HG03045 (cell line): Measurements from ENCODE around the gene ACVR1.
"Not testable (repeated sequence)": the region's sequence is repeated elsewhere in the genome, so short reads cannot be mapped to it uniquely, and the experiment has no call there.

Experiments used
- ATAC-seq: cut with Tn5 transposase; IDR thresholded peaks from one replicate; pipeline ENCODE4 v1.9.1; 2021; ENCODE audit warnings: mild to moderate bottlenecking, moderate library complexity; ENCODE audit not compliant: unreplicated experiment

The ACVR1 gene

DNA sequence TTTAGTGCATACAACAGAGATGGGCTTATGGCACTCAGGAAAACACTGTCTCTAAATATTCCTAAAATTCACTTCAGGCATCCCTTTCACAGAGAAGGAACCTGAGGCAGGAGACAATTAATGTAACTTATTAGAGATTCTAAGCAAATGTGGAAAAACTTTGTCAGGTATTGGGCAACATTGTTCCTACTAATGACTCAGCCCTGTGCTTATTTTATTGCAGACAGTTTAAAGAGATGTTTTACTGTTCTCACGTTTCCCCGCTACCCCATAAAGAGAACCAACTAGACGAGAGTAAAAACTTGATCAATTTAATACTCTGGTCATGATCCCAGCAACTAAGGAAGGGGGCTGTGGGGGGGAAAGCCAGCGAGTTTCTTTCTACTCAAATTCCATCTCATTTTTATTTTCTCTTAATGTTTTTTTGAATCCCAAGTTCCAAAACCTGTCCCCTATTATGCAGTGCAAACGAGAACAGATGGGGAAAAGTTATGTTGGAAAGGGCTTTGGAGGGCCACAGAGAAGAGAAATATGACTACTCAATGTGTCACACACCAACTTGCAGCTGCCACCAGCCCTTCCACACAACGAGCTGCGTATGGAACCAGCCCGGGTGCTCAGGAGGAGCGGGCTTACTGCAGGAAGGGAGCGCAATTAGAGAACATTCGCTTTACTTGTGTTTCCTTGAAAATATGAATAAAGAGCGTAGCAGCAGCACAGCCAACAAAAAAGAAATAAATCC, 18.7 kb upstream of the ACVR1 start:
- no peak for ATAC-seq

DNA sequence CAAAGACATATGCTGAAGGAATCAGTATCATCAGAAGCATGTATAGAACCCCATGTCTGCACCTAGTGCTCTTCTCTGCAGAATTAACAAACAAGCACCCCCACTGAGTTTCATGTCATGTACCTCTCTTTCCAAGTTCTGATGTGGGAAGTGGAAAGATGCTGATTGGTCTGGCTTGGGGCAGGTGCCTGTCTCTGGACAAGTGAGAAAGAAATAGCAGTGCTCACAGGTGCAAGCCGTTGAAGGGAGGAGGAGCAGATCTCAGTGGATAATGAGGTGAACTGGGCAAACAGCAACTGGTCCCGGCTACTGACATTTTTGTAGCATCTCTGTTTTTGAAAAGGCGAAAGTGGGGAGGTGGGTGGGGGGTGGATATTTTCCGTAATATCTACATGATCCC, 17.5 kb upstream of the ACVR1 start:
- no peak for ATAC-seq

DNA sequence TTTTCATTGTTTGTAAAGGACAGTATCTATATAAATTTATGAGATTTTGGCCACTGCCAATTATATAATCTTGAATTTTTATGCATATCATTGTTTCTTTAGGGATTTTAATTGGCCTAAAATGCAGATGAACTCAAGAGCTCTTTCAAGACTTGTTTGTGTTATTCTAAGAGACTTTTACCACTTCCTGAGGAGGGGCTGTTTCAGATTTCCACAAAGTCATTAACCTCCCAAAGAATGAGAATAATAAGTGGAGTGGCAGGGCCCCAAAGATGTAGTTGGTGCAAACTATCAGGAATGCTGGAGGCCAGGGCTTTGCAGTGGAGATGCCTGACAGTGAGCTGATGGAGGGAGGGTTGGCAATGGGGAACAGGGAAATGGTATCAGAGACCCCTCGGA, 15.5 kb upstream of the ACVR1 start:
- ATAC-seq, result no peak

DNA sequence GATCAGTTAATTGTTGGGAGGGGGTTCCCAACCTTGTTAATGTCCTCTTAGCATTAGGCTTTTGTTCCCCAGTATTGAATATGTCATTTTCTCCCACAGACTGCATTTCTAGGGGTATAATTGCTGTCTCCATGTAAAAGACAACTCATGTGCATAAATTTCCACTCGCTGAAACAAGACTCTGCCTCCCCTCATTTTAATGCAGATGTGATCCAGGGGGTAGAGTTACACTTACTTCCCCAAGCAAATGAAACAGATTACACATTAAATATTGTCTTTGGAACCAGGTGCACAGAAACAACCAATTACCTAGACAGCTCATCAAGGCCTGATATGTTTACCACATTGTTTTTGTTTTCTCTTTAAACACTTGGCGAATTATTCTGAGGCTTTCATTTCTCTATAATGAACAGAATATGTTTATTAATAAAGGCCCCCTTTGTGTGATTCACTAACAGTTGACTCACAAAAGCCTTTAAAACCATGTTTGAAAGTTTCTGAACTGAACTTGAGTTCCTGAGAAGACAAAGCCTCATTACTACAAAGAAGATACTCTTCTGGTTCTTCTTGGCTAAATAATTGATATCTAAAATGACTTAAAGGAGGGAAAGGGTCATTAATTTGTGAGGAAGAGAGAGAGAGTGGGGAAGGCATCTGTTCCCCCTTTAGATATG, 15.0 kb upstream of the ACVR1 start:
- ATAC-seq, result no peak

DNA sequence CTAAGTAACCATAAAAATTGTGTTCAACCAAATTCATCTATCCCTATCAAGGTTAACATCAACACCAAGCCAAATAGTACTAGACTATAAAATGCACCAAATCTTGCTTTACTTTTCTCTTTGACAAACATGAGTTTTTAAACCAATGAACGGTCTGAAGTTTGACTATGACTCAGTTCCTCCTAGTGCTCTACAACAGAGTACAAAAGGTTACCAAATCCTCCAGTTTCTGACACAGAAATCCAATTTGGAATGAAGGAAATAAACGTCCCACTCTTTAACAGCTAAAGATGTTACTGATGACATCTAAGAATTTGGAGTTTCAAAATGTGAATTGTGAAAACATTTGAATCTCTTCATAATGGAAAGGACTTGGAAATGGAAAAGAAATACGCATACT, 11.8 kb upstream of the ACVR1 start:
- ATAC-seq, result no peak

DNA sequence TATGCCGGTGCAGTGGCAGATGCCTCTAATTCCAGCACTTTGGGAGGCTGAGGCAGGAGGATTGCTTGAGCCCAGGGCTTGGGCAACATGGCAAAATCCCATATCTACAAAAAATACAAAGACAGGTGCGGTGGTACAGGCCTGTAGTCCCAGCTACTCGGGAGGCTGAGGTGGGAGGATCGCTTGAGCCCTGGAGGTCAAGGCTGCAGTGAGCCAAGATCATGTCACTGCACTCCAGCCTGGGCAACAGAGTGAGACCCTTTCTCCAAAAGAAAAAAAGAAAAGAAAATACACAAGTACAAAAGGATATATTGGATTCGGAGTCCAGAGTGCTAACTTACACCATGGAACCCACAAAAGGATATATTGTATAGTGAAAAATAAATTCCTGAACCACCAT, 8.4 kb upstream of the ACVR1 start:
- not testable (repeated sequence) for ATAC-seq

DNA sequence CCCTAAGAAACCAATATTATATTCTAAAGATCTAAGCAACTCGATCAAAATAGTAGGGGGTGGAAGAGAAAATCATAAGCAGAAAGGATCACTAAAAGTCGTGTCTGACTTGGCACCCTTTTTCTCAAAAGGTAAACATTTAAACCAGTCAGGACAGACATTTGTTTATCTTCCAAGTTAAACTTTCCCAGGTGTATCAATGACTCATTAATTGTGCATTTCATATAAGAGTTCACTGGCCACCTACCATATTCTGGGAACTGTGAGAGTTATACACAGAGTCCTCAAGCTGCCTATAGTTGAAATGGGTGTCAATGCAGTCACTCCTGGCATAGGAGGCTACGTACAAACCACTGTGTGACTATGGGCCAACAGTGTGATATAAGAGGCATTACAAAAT, 4.8 kb upstream of the ACVR1 start:
- no peak for ATAC-seq

DNA sequence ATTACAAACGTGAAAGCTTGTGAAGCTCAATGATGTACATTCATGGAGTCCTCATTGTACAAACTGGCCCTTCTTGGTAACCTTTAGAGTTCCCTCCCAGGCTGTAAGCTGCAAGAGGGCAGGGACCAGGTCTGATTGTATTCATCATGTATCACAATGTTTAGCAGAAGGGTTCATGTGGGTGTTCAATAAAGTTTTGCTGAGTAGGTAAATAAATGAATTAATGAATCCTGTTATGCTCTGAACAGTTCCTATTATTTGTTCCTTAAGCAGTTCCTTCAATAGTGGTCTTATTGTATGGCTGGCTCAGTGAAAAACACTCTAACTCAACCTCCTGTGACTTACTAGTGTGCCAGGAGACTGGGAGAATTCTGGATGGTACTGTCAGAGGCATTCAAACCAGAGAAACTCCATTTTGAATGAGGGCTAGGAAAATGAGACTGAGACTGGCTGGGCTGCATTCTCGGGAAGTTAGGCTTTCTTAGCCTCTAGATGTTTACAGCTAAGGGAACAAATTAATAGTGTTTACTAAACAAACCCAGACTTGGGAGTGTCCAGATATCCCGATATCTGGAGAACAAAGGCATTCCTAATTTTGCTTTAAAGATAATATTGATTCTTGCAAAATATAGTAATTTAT, 1.8 kb upstream of the ACVR1 start:
- no peak for ATAC-seq

DNA sequence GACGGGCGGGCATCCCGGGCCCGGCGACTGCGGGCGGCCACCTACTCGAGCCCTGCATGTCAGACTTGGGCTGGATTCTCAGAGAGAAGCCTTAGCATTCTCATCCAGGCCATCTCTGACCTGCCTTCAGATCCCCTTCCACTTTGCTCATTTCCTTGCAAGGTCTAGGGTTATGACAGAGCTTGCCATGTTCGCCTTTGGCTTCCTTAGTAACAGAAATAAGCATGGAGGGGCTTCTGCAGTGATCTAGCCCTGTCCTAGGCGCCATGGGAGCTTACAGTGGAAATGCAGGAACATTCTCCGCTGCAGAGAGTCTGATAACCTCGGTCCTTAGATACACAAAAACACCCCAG, 632 bp upstream of the ACVR1 start:
- ATAC-seq, result no peak

DNA sequence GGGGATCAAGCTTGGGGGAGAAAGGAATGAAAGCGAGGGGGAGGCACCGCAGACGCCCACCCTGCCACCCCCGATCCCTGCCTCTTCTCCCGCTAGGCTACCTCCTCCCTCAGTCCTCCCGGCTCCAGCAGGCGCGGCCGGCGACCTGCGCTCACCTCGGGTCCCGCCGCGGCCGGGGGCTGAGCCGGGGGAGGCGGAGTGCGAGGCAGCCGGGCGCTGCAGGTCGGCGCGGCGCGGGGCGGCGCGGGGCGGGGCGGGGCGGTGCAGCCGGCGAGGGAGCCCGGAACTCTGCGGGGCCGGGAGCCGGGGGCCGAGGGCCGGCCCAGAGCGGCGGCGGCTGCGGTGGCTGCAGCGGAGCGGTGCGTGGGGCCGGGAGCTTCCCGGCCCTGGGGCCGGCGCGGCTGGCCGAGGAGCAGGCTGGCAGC, 477 bp downstream of the ACVR1 start:
- peak; percentile 59 for ATAC-seq

DNA sequence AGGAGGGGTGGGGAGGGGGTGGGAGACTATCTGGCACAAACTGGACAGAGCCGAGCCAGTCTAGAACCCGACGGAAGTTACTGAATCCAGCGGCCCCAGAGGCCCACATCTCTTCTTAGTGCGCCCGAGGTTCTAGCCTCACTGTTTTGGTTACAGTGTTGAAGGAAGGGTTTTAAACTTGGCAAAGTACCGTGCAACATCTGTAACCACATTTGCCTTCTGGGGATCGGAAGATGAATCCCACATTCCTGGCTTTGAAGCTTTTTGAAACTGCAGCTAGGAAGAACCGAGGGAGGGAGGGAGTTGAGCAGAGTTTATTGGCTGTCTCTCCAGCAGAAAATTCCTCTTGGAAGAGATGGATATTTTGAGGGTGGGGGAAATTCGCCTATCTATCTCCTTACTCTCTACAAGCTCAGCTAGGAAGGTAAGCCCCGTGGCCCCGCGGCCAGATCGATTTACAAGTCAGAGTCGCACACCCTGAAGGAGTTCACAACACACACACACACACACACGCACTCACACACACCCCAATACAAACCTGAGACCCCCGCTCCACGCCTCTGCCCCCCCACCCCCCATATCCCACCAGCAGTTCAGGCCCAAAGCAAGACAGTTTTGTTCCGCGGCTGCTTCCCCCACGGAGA, 1.0 kb downstream of the ACVR1 start:
- no peak for ATAC-seq

DNA sequence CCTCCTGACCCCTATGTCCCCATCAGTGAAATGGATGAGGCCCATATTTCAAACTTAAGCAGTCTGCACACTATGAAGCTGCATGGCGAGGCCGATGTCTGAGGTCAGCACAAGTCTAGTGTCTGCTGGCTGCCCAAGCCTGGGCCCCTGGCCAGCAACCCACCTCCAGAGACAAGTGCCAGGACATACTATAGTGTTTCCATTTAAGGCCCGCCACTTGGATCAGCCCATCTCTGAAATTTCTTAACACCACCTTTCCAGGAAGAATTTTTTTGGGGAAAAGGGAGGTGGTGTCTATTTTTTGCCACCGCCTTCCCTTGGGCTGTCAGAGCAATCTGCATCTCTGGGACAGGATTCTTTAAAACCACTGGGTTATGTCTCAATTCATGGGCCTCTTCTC, 1.8 kb downstream of the ACVR1 start:
- no peak for ATAC-seq

DNA sequence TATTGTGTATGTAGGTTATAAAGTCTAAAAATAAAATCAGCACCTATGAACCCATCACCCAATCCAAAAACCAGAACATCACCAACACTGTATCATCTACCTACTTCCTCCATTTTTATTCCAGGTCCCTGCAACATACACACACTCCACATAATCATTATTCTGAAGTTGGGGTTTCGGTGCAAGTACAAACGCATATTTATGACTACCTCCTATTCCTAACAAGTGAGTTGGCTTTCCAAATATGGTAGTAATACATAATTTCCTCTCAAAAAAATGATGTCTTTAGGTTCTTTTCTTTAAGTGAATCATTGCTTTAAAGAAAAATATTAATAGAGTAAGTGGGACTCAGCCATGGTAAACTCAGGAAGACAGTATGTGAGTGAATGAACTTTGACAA, 3.3 kb downstream of the ACVR1 start:
- no peak for ATAC-seq

DNA sequence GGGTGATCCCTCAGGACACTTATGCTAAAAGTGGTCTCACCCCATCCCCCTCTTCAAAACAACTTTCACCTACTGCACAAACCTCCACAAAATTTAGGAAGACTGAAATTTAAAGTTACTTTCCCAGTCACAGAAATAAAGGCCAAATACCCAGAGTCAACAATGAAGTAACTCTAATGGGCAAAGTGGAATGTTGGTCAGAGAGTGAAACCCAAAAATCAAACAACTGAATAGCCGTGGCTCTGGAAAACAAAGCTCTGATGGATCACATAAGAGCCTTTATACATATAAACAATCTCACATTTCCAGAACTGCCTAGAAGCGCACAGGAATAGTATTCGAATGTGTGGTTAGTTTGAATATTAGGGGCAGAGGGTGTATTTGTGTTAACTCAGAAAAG, 4.7 kb downstream of the ACVR1 start:
- ATAC-seq, result no peak

DNA sequence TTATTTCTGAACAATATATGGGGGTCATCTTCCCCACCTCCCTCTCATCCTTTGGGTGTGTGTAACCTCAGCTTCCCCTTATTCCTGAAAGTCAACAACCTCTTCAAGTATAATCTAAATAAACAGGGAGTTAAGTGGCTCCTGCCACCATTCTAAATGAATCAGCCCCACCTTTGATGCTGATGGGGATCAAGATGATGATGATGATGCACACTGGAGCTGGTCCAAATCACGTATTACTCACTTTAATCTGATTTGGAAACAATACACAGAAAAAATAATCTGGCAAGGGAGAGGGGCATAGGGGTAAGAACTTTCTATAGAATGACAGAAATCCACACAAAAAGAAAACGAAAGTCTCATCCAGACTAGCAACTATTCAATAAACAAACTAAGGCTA, 7.1 kb downstream of the ACVR1 start:
- ATAC-seq, result no peak

DNA sequence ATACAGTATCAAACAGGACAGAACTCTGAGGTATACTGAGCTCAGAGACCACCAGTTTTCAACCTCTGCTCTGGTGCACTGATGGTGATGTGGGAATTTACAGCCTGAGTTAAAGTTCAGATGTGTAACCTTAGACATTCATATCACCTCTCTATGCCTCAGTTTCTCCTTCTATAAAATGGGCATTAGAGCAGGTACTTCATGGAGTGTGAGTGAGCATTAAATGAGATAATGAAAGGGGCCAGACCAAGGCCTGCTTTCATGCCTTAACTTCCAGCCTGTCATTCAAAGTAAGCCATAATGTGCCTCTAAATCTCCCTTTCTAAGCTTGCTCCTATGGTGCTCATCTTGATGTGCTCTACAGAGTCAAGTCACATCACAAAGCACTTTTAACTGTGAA, 8.4 kb downstream of the ACVR1 start:
- no peak for ATAC-seq

DNA sequence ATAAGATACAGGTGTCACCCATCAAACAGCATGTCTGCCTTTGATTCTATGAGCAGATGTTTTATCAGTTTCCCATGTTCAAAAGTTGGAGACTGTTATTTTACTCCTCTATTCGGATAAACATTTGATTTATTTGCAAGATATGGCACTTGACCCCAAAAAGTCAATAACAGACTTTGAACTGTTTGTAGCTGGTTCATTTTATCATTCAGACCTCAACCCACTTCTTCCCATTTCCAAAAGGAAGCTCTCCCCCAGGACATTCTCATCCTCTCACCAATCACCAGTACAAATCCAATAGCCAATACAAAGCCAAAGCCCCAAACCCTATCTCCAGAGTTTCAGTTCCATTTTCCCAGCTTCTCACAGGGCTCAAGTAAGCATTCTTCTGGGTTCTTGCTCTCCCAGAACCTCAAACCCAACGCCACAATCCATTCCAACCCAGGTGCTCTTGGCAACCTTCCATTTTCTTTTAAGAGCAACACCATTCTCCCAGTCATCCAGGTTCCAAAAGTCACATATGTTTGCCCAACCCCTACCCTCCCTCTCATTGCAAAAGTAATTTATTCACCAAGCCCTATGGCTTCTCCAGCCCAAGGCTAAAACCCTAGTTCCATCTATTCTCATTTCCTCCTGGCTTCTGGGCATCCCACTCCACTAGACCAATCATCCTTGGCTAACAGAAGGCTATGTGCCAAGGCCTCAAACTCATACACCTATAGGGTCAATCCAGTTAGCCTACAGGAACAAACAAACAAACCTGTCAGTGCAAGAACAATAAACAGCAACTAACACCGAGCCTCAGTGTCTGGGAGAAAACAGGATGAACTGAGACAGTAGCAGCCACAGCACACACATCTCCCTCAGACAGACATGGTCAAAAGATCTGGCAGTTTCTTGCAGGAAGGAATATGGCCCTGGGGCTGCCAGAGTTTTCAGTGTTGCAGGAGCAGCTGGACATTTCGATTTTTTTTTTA, 9.2 kb downstream of the ACVR1 start:
- no peak for ATAC-seq

DNA sequence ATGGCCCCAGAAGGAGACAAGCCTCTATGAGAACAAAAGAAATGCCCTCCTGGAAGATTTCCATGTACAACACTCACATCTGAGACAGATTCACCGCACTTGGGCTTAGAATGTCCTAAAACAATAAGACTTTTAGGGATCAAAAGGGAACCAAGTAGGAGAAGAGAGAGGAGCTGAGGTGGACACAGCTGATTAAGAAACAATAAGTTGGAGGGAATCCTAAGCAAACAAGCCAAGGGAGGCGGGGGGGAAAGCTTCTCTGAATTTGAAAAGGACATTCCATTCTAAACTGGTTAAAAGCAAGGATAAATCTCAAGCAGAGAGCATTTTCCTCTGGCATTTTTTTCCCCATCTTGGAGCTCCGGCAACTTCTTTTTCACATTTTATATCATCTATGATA, 9.9 kb downstream of the ACVR1 start:
- no peak for ATAC-seq

DNA sequence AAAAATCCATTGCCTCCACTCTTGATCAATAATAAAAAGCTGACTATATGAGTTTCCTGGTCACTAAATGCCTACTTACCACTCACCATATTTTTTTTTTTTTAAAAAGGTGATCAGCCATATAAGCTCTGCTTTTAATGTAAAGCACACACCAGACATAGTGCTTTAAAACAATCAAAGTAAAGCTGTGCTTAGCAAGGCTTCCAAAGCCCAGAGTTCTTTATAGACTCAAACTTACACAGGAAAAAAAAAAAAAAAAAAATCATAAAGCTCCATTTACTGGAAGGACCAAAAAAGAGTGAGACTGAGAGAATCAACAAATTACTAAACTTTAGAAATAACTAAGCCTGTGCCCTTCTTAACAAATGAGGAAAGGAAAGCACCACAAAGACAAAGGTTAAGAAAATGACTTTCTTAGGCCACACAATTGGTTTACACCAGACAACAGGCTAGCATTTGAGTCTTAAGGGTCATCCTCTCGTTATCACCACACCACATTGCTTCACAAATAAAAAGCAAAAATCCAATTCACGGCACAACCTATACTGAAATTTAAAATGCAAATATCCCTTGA, 11.2 kb downstream of the ACVR1 start:
- no peak for ATAC-seq

DNA sequence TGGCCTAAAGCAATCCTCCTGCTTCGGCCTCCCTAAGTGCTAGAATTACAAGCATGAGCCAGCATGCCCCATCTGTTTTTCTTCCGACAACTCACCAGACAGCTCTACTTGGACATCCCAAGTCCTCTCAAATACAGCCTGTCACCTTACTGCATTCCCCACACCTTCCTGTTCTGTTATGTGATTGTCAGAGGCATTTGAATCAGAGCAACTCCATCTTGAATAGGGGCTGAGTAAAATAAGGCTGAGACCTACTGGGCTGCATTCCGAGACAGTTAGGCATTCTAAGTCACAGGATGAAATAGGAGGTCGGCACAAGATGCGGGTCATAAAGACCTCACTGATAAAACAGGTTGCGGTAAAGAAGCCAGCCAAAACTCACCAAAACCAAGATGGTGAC, 17.3 kb downstream of the ACVR1 start:
- no peak for ATAC-seq
